DND-41 (cell line): ENCODE results near the gene C1orf167.

ENCODE experiments used
- ATAC-seq: fragments of 200-7000 bp; cut with Tn5 transposase; 3 replicates; pipeline ENCODE4 v1.9.1; 2021; ENCODE audit warnings: low read depth; ENCODE audit not compliant: insufficient read depth
- DNase-seq: peaks from one replicate; pipeline ENCODE4 v3.0.0-alpha.2; 2020
- H2AFZ ChIP-seq: 2 replicates; pipeline ENCODE4 v1.6.0; 2012; ENCODE audit warnings: low read depth, low read length
- H3K27ac ChIP-seq: 2 replicates; pipeline ENCODE4 v1.5.1; 2012; ENCODE audit warnings: low read length, inconsistent platforms
- H3K27me3 ChIP-seq: fragments of 200-600 bp; sonication (generic); 2 replicates; pipeline ENCODE4 v1.6.0; 2012; ENCODE audit warnings: low read length, mild to moderate bottlenecking, inconsistent platforms; ENCODE audit not compliant: insufficient read depth, poor library complexity
- H3K36me3 ChIP-seq: 2 replicates; pipeline ENCODE4 v1.5.1; 2012; ENCODE audit warnings: low read length, inconsistent platforms; ENCODE audit not compliant: insufficient read depth
- H3K4me1 ChIP-seq: 2 replicates; pipeline ENCODE4 v1.5.1; 2012; ENCODE audit warnings: mild to moderate bottlenecking, low read length; ENCODE audit not compliant: insufficient read depth
- H3K4me2 ChIP-seq: 2 replicates; pipeline ENCODE4 v1.6.0; 2012; ENCODE audit warnings: mild to moderate bottlenecking, moderate library complexity, low read length, inconsistent platforms; ENCODE audit not compliant: insufficient read depth
- H3K4me3 ChIP-seq, 2 experiments: fragments of 200-600 bp in 1 of 2; shearing (Covaris generic) in 1 of 2; 2 replicates each; pipeline ENCODE4 v1.5.1; 2012 to 2016; ENCODE audit warnings: inconsistent platforms in 2 of 2, low read length in 2 of 2, mild to moderate bottlenecking in 2 of 2, low read depth in 1 of 2, moderate library complexity in 1 of 2
- H3K79me2 ChIP-seq: 2 replicates; pipeline ENCODE4 v1.6.0; 2012; ENCODE audit warnings: low read length, inconsistent platforms; ENCODE audit not compliant: insufficient read depth
- H3K9ac ChIP-seq: 2 replicates; pipeline ENCODE4 v1.6.0; 2012; ENCODE audit warnings: low read depth, mild to moderate bottlenecking, inconsistent platforms, low read length, moderate library complexity
- H3K9me3 ChIP-seq: 2 replicates; pipeline ENCODE4 v1.5.1; 2012; ENCODE audit warnings: low read length, moderate library complexity, mild to moderate bottlenecking, inconsistent platforms; ENCODE audit not compliant: insufficient read depth, severe bottlenecking
- H4K20me1 ChIP-seq: 2 replicates; pipeline ENCODE4 v1.6.0; 2012; ENCODE audit warnings: low read length; ENCODE audit not compliant: insufficient read depth
- CTCF ChIP-seq: IDR thresholded peaks from 2 replicates; pipeline ENCODE4 v1.5.1; 2012; ENCODE audit warnings: borderline replicate concordance, low read length, moderate library complexity, mild to moderate bottlenecking; ENCODE audit not compliant: poor library complexity, severe bottlenecking; ENCODE audit errors: extremely low read depth
- EZH2 ChIP-seq: IDR thresholded peaks from 3 replicates; pipeline ENCODE4 v1.6.1; 2012; ENCODE audit warnings: borderline replicate concordance, low read depth, mild to moderate bottlenecking, moderate library complexity, low read length, inconsistent platforms; ENCODE audit not compliant: severe bottlenecking

Gene C1orf167

DNA sequence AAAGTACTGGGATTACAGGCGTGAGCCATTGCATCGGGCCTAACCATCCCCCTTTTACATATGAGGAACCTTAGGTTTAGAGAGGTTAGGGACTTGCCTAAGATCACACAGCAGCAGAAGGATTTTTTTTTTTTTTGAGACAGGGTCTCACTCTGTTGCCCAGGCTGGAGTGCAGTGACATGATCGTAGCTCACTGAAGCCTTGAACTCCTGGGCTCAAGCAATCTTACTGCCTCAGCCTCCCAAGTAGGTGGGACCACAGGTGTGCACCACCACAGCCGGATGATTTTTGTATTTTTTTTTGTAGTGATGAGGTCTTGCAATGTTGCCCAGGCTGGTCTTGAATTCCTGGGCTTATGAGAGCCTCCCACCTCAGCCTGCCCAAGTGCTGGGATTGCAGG is 2.2 kb upstream of the C1orf167 start:
- Histone ChIP-seq H3K36me3 (no peaks in the 10 kb centered on the region), H3K27me3 (peaks cover 7% of the 10 kb centered on the region)

DNA sequence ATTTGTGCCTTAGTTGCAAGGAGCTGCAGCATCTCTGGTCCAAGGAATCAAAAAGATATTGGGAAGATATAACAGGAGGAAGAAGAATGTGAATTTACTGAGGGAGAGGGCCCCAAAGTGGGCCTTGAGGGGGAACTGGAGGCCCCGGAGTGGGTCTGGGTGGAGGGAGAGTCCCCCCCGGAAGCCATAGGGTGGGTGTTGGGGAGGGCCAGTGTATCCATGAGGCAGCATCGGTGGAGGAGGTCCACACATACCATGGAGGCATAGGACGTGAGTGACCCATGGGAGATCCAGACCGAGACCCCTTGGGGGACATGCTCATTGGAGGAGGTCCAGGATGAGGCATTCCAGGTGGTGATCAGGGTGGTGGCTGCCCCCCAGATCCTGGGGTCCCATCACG is 708 bp upstream of the C1orf167 start:
- ATAC-seq (no peak), DNase-seq (no peak)
- no peak overlapping the region for H3K4me2 ChIP-seq
- no peaks in the 10 kb centered on the region for H3K79me2 ChIP-seq
- H3K4me3 ChIP-seq, result no peak overlapping the region
- no peaks in the 10 kb centered on the region for H4K20me1 ChIP-seq
- H3K9ac ChIP-seq, result no peak overlapping the region
- TF ChIP-seq EZH2, result no peak
- H3K36me3 ChIP-seq, result no peaks in the 10 kb centered on the region
- H3K4me1 ChIP-seq, result no peaks in the 10 kb centered on the region
- H3K9me3 ChIP-seq, result no peaks in the 10 kb centered on the region
- no peak overlapping the region for H2AFZ ChIP-seq
- no peak overlapping the region for H3K27ac ChIP-seq
- H3K27me3 ChIP-seq, result peaks cover 3% of the 10 kb centered on the region

More for the DNA sequence above, 2.2 kb upstream of the C1orf167 start:
- H2AFZ ChIP-seq, result no peak overlapping the region
- no peaks in the 10 kb centered on the region for H4K20me1 ChIP-seq
- no peak for DNase-seq
- no peak overlapping the region for H3K9ac ChIP-seq
- H3K9me3 ChIP-seq, result no peaks in the 10 kb centered on the region
- no peak overlapping the region for H3K4me3 ChIP-seq
- ATAC-seq, result no peak
- H3K27ac ChIP-seq, result no peak overlapping the region
- H3K4me1 ChIP-seq, result no peaks in the 10 kb centered on the region
- H3K79me2 ChIP-seq, result no peaks in the 10 kb centered on the region
- TF ChIP-seq CTCF (no peak), EZH2 (no peak)
- no peak overlapping the region for H3K4me2 ChIP-seq

- Histone ChIP-seq H3K79me2 (no peaks in the 10 kb centered on the region), H3K4me1 (no peaks in the 10 kb centered on the region), H3K27ac (no peak overlapping the region), H3K9ac (no peak overlapping the region), H3K27me3 (peaks cover 3% of the 10 kb centered on the region), H3K36me3 (no peaks in the 10 kb centered on the region), H3K4me2 (no peak overlapping the region), H3K4me3 (no peak overlapping the region), H2AFZ (no peak overlapping the region), H4K20me1 (no peaks in the 10 kb centered on the region), H3K9me3 (no peaks in the 10 kb centered on the region)
- DNase-seq, result no peak
- ATAC-seq, result no peak
- TF ChIP-seq CTCF (no peak), EZH2 (no peak)
These were observed 2.1 kb downstream of the C1orf167 start for GRCh38 chr1:11764115-11764514.

GRCh38 chr1:11764519-11764918 is 2.5 kb downstream of the C1orf167 start:
- Histone ChIP-seq H3K4me3 (no peak overlapping the region), H2AFZ (no peak overlapping the region), H4K20me1 (no peaks in the 10 kb centered on the region), H3K27ac (no peak overlapping the region), H3K4me2 (no peak overlapping the region), H3K9me3 (no peaks in the 10 kb centered on the region), H3K27me3 (peaks cover 3% of the 10 kb centered on the region), H3K9ac (no peak overlapping the region), H3K79me2 (no peaks in the 10 kb centered on the region), H3K4me1 (no peaks in the 10 kb centered on the region), H3K36me3 (no peaks in the 10 kb centered on the region)
- ATAC-seq (no peak), DNase-seq (no peak)
- no peak for TF ChIP-seq CTCF
- no peak for TF ChIP-seq EZH2
